Omental fat pad (tissue), 4 donors: ENCODE results near the gene A2ML1. TPM values are rescaled to one million over a fixed set of nuclear protein-coding genes. Genes with fewer than 3 reads are reported as not detected.
"Not testable (repeated sequence)": the region's sequence is repeated elsewhere in the genome, so short reads cannot be mapped to it uniquely, and the experiment has no call there.

Experiments used
- ATAC-seq: fragments of 150-250 bp; one replicate; pipeline ENCODE4 v1.9.1; 2016; ENCODE audit warnings: mild to moderate bottlenecking, moderate library complexity; ENCODE audit not compliant: low FRiP score
- DNase-seq: peaks from one replicate; pipeline ENCODE4 v3.0.0-alpha.2; 2019; ENCODE audit warnings: low spot score
- CTCF ChIP-seq, 3 donors: fragments of 450-650 bp; IDR thresholded peaks; one replicate each; pipeline ENCODE4 v1.5.1; 2016 to 2017; ENCODE audit warnings: antibody characterized with exemption in 3 of 3, mild to moderate bottlenecking in 3 of 3, moderate library complexity in 2 of 3
- total RNA-seq, 4 donors: library from RNA; depleted of rRNA; stranded (reverse); fragments of >200 nt; gene quantifications; one replicate each; pipeline ENCODE4 v1.1.0, GENCODE V29; 2016

Gene A2ML1
- total RNA-seq, 4 donors from 2014 or later: not detected

GRCh38 chr12:8917031-8917430 lies 94.6 kb downstream of the A2ML1 start:
- TF ChIP-seq CTCF (IDR thresholded peaks at IDR 0.05): no peak
- DNase-seq: no peak
- ATAC-seq: no peak

GRCh38 chr12:8917751-8918150 lies 95.3 kb downstream of the A2ML1 start:
- DNase-seq (no peak), ATAC-seq (no peak)
- no peak for TF ChIP-seq CTCF (IDR thresholded peaks at IDR 0.05)

GRCh38 chr12:8919643-8920042 lies 97.2 kb downstream of the A2ML1 start:
- ATAC-seq: not testable (repeated sequence)

GRCh38 chr12:8922544-8922943 lies 100.1 kb downstream of the A2ML1 start:
- ATAC-seq (no peak), DNase-seq (no peak)
- TF ChIP-seq CTCF (IDR thresholded peaks at IDR 0.05): no peak

More at GRCh38 chr12:8919643-8920042, 97.2 kb downstream of the A2ML1 start:
- DNase-seq: not testable (repeated sequence)

Other genes starting within 250 kb of the A2ML1 start
- under 1 TPM in 1 of 4 donors, not detected in 3; 0.63 TPM for gene AICDA, start 209.8 kb upstream of the A2ML1 start, total RNA-seq
- 100 to 1,000 TPM in 2 of 4 donors, 10 to 100 TPM in 2; 34.5 to 793 (median 148) TPM for gene MFAP5, start 159.8 kb upstream of the A2ML1 start, total RNA-seq
- 100 to 1,000 TPM in 1 of 4 donors, 10 to 100 TPM in 3; 53.9 to 202 (median 62.6) TPM for gene RIMKLB, start 124.6 kb upstream of the A2ML1 start, total RNA-seq
- 10 to 100 TPM; 19.3 to 30.3 (median 25.8) TPM for gene PHC1, start 91.9 kb downstream of the A2ML1 start, total RNA-seq
- 100 to 1,000 TPM in 3 of 4 donors, 10 to 100 TPM in 1; 87.9 to 141 (median 109) TPM for gene M6PR, start 127.0 kb downstream of the A2ML1 start, total RNA-seq
- gene KLRG1, start 166.9 kb downstream of the A2ML1 start, total RNA-seq: 10 to 100 TPM in 1 of 4 donors, 1 to 10 TPM in 3; 2.3 to 17.0 (median 6.3) TPM